HEK293 (cell line): Measurements from ENCODE around the gene ARHGAP4.
A peak's percentile ranks its signal among the peaks of the same experiment; 100 is the strongest.

Source experiments
- CTCF ChIA-PET: fragments of 350-600 bp; formaldehyde crosslinking; extraction: SDS; loops from one replicate; lab custom pipeline; 2021; ENCODE audit warnings: antibody characterized with exemption; lab: Yijun Ruan, JAX
- POLR2A ChIA-PET: fragments of 300-600 bp; formaldehyde crosslinking; extraction: SDS; loops from one replicate; lab custom pipeline; 2020; ENCODE audit warnings: antibody characterized with exemption, inconsistent platforms; lab: Yijun Ruan, JAX
- H3K27ac ChIP-seq: fragments of 200-500 bp; sonication (Bioruptor generic); 2 replicates; pipeline ENCODE4 v1.5.1; 2014; ENCODE audit warnings: low read depth, low read length, control low read depth, inconsistent platforms; ENCODE audit errors: extremely low read depth
- H3K36me3 ChIP-seq, 2 experiments: fragments of 200-500 bp in 1 of 2; sonication (Bioruptor generic) in 1 of 2; 1 replicate in 1 of 2; 2 replicates in 1 of 2; pipeline ENCODE4 v1.5.1; 2014 to 2017; ENCODE audit warnings: inconsistent platforms in 2 of 2, low read length in 2 of 2; ENCODE audit not compliant: control insufficient read depth in 2 of 2, insufficient read depth in 1 of 2
- H3K4me1 ChIP-seq: fragments of 200-500 bp; sonication (Bioruptor generic); 2 replicates; pipeline ENCODE4 v1.5.1; 2014; ENCODE audit warnings: mild to moderate bottlenecking, low read length, inconsistent platforms; ENCODE audit not compliant: control insufficient read depth, insufficient read depth
- H3K4me3 ChIP-seq: 2 replicates; pipeline ENCODE4 v1.5.1; 2011; ENCODE audit warnings: low read depth, mild to moderate bottlenecking, control low read depth, low read length, moderate library complexity
- H3K9me3 ChIP-seq: fragments of 200-500 bp; sonication (Bioruptor generic); 2 replicates; pipeline ENCODE4 v1.5.1; 2014; ENCODE audit warnings: low read depth, low read length, inconsistent platforms; ENCODE audit not compliant: control insufficient read depth, insufficient read depth
- GLIS1 ChIP-seq: fragments of 450-650 bp; formaldehyde crosslinking; IDR thresholded peaks from 2 replicates; pipeline ENCODE4 v1.5.1; 2016; ENCODE audit warnings: missing biosample characterization, missing genetic modification characterization
- GLIS2 ChIP-seq: fragments of 450-650 bp; formaldehyde crosslinking; IDR thresholded peaks from 2 replicates; pipeline ENCODE4 v1.5.1; 2016; ENCODE audit warnings: missing biosample characterization, missing genetic modification characterization
- KLF1 ChIP-seq: fragments of 450-650 bp; formaldehyde crosslinking; IDR thresholded peaks from 2 replicates; pipeline ENCODE4 v1.5.1; 2016; ENCODE audit warnings: missing biosample characterization, missing genetic modification characterization
- PRDM10 ChIP-seq: fragments of 450-650 bp; formaldehyde crosslinking; IDR thresholded peaks from 2 replicates; pipeline ENCODE4 v1.5.1; 2016; ENCODE audit warnings: missing biosample characterization, missing genetic modification characterization
- SP2 ChIP-seq: fragments of 450-650 bp; formaldehyde crosslinking; IDR thresholded peaks from 2 replicates; pipeline ENCODE4 v1.5.1; 2016; ENCODE audit warnings: missing biosample characterization, missing genetic modification characterization
- ZFHX2 ChIP-seq: fragments of 450-650 bp; formaldehyde crosslinking; conservative IDR thresholded peaks from 2 replicates; pipeline ENCODE4 v1.5.1; 2016; ENCODE audit warnings: missing biosample characterization, missing genetic modification characterization
- ZNF146 ChIP-seq: fragments of 450-650 bp; formaldehyde crosslinking; IDR thresholded peaks from 2 replicates; pipeline ENCODE4 v1.5.1; 2016; ENCODE audit warnings: missing biosample characterization, missing genetic modification characterization
- ZNF324 ChIP-seq: fragments of 450-650 bp; formaldehyde crosslinking; IDR thresholded peaks from 2 replicates; pipeline ENCODE4 v1.5.1; 2016; ENCODE audit warnings: missing biosample characterization, missing genetic modification characterization
- ZNF341 ChIP-seq: fragments of 450-650 bp; formaldehyde crosslinking; IDR thresholded peaks from 2 replicates; pipeline ENCODE4; 2016; ENCODE audit warnings: low read depth, missing biosample characterization, missing genetic modification characterization
- ZNF366 ChIP-seq: fragments of 450-650 bp; formaldehyde crosslinking; conservative IDR thresholded peaks from 2 replicates; pipeline ENCODE4 v1.5.1; 2016; ENCODE audit warnings: missing biosample characterization, missing genetic modification characterization
- ZNF433 ChIP-seq: fragments of 450-650 bp; formaldehyde crosslinking; IDR thresholded peaks from 2 replicates; pipeline ENCODE4 v1.5.1; 2016; ENCODE audit warnings: missing biosample characterization, missing genetic modification characterization, low read depth
- TF ChIP-seq, protein P1 (sequence below): fragments of 450-650 bp; formaldehyde crosslinking; IDR thresholded peaks from 2 replicates; pipeline ENCODE4 v1.5.1; 2016; ENCODE audit warnings: missing biosample characterization, missing genetic modification characterization

Gene ARHGAP4

DNA sequence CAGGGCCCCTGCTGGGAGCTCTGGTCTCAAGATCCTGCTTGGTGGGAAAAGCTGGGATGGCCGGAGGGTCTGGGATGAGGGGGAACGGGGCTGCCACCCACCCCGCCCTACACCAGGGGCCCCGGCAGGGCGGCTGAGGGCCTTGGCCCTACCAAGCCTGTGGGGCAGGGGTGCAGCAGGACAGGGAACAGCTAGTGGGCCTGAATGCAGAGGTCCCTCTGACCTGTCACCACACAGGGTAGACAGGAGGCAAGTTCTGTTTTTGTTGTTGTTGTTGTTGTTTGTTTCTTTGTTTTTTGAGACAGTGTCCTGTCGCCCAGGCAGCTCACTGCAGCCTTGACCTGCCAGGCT is 18.7 kb upstream of the ARHGAP4 start:
- TF ChIP-seq KLF1 (tag by site-specific recombination) (peak; percentile 21; the same call in 1 of the 2 replicates), GLIS1 (tag by site-specific recombination) (no peak), ZNF341 (tag by site-specific recombination) (peak; percentile 41; the same call in 1 of the 2 replicates), ZFHX2 (peak; percentile 23; the same call in 1 of the 2 replicates), ZNF146 (tag by site-specific recombination) (peak; percentile 33; the same call in 1 of the 2 replicates), ZNF433 (no peak), PRDM10 (tag by site-specific recombination) (peak; percentile 92)
- no peaks in the 10 kb centered on the region for H3K9me3 ChIP-seq
- no peak overlapping the region for H3K4me3 ChIP-seq
- peaks cover 10 to 24% of the 10 kb centered on the region in 2 experiments; a peak in 1 of 3 replicates for H3K36me3 ChIP-seq
- CTCF ChIA-PET: interaction anchor here (0.6 to 10.9 kb wide), 10 partner anchors 8 to 589 kb away, joined by 3 to 267 read pairs (median 5); partner anchors contain the start of genes ARHGAP4, DNASE1L1, HCFC1 and NAA10
- POLR2A ChIA-PET: interaction anchor here (1.2 to 3.0 kb wide), 6 partner anchors 7 to 181 kb away, joined by 3 to 21 read pairs (median 5); partner anchors contain the start of genes HCFC1, NAA10 and PLXNB3
- no peaks in the 10 kb centered on the region; the same call in 1 of the 2 replicates for H3K4me1 ChIP-seq
- H3K27ac ChIP-seq: no peak overlapping the region

GRCh38 chrX:153944140-153944799 is 18.2 kb upstream of the ARHGAP4 start, which contains the start of gene RENBP:
Gene RENBP (minus strand): TSS chrX:153944643. CDS start chrX:153944610, 33 bp downstream.
- no peak within 1 kb of the TSS for H3K27ac ChIP-seq
- H3K9me3 ChIP-seq: no peaks in the 10 kb centered on the region
- no peaks in the 10 kb centered on the region; the same call in 1 of the 2 replicates for H3K4me1 ChIP-seq
- no peak within 1 kb of the TSS for H3K4me3 ChIP-seq
- TF ChIP-seq ZNF366 (tag by site-specific recombination): 0 out of 2 replicates have a peak, but pooled peaks have one; percentile 12
- peak; percentile 44 for TF ChIP-seq SP2 (tag by site-specific recombination)
- peak; percentile 29; the same call in 1 of the 2 replicates for TF ChIP-seq GLIS2 (tag by site-specific recombination)
- TF ChIP-seq, protein P1, sequence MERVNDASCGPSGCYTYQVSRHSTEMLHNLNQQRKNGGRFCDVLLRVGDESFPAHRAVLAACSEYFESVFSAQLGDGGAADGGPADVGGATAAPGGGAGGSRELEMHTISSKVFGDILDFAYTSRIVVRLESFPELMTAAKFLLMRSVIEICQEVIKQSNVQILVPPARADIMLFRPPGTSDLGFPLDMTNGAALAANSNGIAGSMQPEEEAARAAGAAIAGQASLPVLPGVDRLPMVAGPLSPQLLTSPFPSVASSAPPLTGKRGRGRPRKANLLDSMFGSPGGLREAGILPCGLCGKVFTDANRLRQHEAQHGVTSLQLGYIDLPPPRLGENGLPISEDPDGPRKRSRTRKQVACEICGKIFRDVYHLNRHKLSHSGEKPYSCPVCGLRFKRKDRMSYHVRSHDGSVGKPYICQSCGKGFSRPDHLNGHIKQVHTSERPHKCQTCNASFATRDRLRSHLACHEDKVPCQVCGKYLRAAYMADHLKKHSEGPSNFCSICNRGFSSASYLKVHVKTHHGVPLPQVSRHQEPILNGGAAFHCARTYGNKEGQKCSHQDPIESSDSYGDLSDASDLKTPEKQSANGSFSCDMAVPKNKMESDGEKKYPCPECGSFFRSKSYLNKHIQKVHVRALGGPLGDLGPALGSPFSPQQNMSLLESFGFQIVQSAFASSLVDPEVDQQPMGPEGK (tag by site-specific recombination): peak; percentile 43; the same call in 1 of the 2 replicates
- TF ChIP-seq ZNF324 (tag by site-specific recombination): no peak; the same call in 1 of the 2 replicates
- ChIA-PET CTCF (interaction anchor here (0.6 to 10.9 kb wide), 8 partner anchors 9 to 465 kb away, joined by 3 to 267 read pairs (median 34); partner anchors contain the start of genes ARHGAP4, DNASE1L1, HCFC1 and NAA10), POLR2A (interaction anchor here (1.3 to 3.0 kb wide), 5 partner anchors 10 to 181 kb away, joined by 3 to 21 read pairs (median 7); partner anchors contain the start of genes HCFC1, NAA10 and PLXNB3)
- H3K36me3 ChIP-seq: peaks cover 8 to 20% of the 10 kb centered on the region in 2 experiments; a peak in 1 of 3 replicates
